Osteocyte (in vitro differentiated cells): Measurements from ENCODE around the gene FLOT2. TPM values are rescaled to one million over a fixed set of nuclear protein-coding genes. Genes with fewer than 3 reads are reported as not detected.
A peak's percentile ranks its signal among the peaks of the same experiment; 100 is the strongest.
"Not testable (repeated sequence)": the region's sequence is repeated elsewhere in the genome, so short reads cannot be mapped to it uniquely, and the experiment has no call there.

ENCODE experiments used
- DNase-seq: peaks from one replicate; pipeline ENCODE4 v3.0.0; 2021; ENCODE audit warnings: mixed read lengths; ENCODE audit not compliant: unreplicated experiment; ENCODE audit errors: extremely low spot score
- H3K27ac Mint-ChIP-seq: one replicate; pipeline ENCODE4 v1.8.0; 2021; ENCODE audit warnings: mild to moderate bottlenecking, mixed read lengths; ENCODE audit not compliant: unreplicated experiment
- H3K27me3 Mint-ChIP-seq: one replicate; pipeline ENCODE4 v1.8.0; 2021; ENCODE audit warnings: mixed read lengths; ENCODE audit not compliant: unreplicated experiment
- H3K36me3 Mint-ChIP-seq: one replicate; pipeline ENCODE4 v1.8.0; 2021; ENCODE audit warnings: mixed read lengths; ENCODE audit not compliant: unreplicated experiment
- H3K4me1 Mint-ChIP-seq: one replicate; pipeline ENCODE4 v1.8.0; 2021; ENCODE audit warnings: mixed read lengths; ENCODE audit not compliant: unreplicated experiment
- H3K4me3 Mint-ChIP-seq: one replicate; pipeline ENCODE4 v1.8.0; 2021; ENCODE audit warnings: mild to moderate bottlenecking, moderate library complexity, mixed read lengths; ENCODE audit not compliant: unreplicated experiment
- H3K9me3 Mint-ChIP-seq: one replicate; pipeline ENCODE4 v1.8.0; 2021; ENCODE audit warnings: mixed read lengths; ENCODE audit not compliant: unreplicated experiment
- total RNA-seq: library from RNA; stranded (reverse); gene quantifications from 2 replicates; pipeline ENCODE4 v1.2.1, GENCODE V29; 2021
- TF ChIP-seq, protein P1 (sequence below): fragments of 200-600 bp; sonication (generic); IDR thresholded peaks from 2 replicates; pipeline ENCODE4 v1.5.0; 2021; ENCODE audit warnings: antibody characterized with exemption, mild to moderate bottlenecking, moderate library complexity

FLOT2 gene
- total RNA-seq, 1 donor from 2014 or later = 95.8 TPM

DNA sequence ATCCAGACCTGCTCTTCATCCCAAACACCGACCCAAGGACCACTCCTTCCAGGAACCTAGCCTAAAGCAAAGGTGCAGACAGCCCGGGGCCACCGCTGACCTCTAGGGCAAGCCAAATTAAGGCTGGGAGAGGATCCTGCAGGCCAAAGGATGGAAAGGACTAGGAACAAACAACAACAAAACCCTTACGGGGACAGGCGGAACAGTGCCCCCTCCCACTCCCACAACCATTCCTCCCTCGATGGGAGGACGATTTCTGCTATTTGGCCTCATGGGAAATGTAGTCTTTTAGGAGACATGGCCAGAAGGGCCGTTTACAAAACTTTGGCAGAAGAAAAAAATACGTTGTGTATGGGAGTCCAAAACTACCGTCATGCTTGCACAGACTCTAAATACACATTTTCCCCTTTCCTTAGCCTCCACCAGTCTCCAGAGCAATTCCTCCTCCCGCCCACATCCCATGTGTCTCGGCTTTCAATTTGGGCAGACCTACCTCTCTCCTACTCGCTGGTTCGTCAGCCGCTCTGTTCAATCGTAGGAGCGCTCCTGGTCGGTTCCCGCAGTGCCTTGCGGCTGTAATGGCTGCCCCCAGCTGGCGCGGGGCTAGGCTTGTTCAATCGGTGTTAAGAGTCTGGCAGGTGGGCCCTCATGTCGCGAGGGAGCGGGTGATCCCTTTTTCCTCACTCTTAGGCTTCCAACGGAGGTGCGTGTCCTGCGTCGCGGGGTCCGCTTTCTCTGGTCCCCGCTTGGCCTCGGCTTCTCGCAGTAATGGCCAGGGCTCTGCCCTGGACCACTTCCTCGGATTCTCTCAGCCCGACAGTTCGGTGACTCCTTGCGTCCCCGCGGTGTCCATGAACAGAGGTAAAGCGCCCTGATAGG lies 42.8 kb downstream of the FLOT2 start, which contains the start of gene ERAL1:
ERAL1 (plus strand) TSS at position 560 of the 879 bp plus-strand sequence; CDS start at position 579, 19 bp downstream.
- Mint-ChIP-seq H3K36me3 (peaks cover 18% of the 10 kb centered on the region), H3K9me3 (no peaks in the 10 kb centered on the region), H3K27ac (peak within 1 kb of the TSS; percentile 87), H3K4me1 (peaks cover 11% of the 10 kb centered on the region), H3K27me3 (no peaks in the 10 kb centered on the region), H3K4me3 (peak within 1 kb of the TSS; percentile 96)
- DNase-seq = peak; percentile 92
- TF ChIP-seq, protein P1, sequence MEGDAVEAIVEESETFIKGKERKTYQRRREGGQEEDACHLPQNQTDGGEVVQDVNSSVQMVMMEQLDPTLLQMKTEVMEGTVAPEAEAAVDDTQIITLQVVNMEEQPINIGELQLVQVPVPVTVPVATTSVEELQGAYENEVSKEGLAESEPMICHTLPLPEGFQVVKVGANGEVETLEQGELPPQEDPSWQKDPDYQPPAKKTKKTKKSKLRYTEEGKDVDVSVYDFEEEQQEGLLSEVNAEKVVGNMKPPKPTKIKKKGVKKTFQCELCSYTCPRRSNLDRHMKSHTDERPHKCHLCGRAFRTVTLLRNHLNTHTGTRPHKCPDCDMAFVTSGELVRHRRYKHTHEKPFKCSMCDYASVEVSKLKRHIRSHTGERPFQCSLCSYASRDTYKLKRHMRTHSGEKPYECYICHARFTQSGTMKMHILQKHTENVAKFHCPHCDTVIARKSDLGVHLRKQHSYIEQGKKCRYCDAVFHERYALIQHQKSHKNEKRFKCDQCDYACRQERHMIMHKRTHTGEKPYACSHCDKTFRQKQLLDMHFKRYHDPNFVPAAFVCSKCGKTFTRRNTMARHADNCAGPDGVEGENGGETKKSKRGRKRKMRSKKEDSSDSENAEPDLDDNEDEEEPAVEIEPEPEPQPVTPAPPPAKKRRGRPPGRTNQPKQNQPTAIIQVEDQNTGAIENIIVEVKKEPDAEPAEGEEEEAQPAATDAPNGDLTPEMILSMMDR = no peak

DNA sequence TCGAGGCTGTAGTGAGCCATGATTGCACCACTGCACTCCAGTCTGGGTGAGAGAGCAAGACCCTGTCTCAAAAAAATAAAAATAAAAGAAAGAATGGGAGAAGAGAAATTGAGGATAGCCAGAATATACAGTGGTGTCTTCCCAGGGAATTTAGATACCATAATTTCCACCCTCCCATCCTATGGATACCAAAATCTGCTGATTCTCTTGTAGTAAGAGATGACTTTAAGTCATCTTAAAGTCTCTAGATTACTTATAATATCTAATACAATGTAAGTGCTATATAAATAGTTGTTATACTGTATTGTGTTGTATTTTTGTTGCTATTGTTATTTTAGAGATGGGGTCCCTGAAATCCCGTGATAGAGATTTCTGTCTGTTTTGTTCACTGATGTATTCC lies 44.2 kb downstream of the FLOT2 start:
- Mint-ChIP-seq H3K27me3 (no peaks in the 10 kb centered on the region), H3K27ac (no peak overlapping the region), H3K9me3 (no peaks in the 10 kb centered on the region), H3K36me3 (peaks cover 7% of the 10 kb centered on the region), H3K4me1 (peaks cover 11% of the 10 kb centered on the region), H3K4me3 (no peak overlapping the region)
- TF ChIP-seq, protein P1 = no peak
- no peak for DNase-seq

DNA sequence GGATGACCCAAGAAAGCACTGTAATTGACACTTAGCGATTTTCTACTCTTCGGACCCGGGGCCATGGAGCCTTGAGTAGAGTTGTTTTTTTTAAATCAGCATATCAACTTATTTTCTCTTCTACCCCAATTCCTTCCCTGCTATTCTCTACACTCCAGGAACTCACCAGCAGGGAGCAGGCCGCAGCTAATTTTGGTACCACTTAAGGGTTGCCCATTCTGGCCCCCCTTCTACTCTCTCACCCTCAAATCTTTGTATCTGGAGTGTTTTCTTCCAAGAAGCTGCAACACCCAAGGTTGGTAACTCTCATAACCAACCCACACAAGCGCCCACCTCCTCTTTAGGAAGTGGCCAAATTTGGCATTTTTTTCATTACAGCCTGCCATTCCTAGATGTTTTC lies 48.3 kb downstream of the FLOT2 start:
- no peak for DNase-seq

DNA sequence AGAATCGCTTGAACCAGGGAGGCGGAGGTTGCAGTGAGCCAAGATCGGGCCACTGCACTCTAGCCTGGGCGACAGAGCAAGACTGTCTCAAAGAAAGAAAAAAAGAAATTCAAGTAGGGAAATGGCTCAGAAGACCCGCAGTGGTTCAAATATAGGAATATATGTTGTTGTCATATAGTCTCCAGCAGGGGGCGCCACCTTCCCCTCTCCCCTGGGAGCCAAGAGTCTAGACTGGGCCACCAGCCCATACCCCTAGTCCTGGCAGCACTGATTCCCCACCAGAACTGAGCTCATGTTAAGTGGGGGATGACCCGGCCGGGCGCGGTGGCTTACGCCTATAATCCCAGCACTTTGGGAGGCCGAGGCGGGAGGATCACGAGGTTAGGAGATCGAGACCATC lies 48.9 kb downstream of the FLOT2 start:
- H3K9me3 Mint-ChIP-seq, DNase-seq, H3K4me3 Mint-ChIP-seq, H3K36me3 Mint-ChIP-seq, H3K27me3 Mint-ChIP-seq, H3K27ac Mint-ChIP-seq, H3K4me1 Mint-ChIP-seq: not testable (repeated sequence)
- TF ChIP-seq, protein P1 = peak; percentile 38

More for the DNA sequence above, 48.3 kb downstream of the FLOT2 start:
- Mint-ChIP-seq H3K9me3 (no peaks in the 10 kb centered on the region), H3K27ac (no peak overlapping the region), H3K36me3 (no peaks in the 10 kb centered on the region), H3K27me3 (no peaks in the 10 kb centered on the region), H3K4me3 (no peak overlapping the region), H3K4me1 (peaks cover 3% of the 10 kb centered on the region)
- TF ChIP-seq, protein P1 = no peak

DNA sequence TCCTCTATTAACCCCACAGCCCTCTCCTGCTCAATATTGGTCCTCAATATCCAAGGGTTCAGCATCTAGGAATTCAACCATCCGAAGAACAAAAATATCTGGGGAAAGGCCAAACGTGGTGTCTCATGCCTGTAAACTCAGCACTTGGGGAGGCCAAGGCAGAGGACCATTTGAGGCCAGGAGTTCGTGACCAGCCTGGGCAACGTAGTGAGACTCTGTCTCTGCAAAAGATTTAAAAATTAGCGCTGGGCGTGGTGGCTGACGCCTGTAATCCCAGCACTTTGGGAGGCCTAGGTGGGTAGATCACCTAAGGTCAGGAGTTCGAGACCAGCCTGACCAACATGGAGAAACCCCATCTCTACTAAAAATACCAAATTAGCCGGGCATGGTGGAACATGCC lies 50.8 kb downstream of the FLOT2 start:
- not testable (repeated sequence) for DNase-seq, H3K27ac Mint-ChIP-seq, H3K27me3 Mint-ChIP-seq, H3K36me3 Mint-ChIP-seq, H3K4me3 Mint-ChIP-seq, H3K9me3 Mint-ChIP-seq
- H3K4me1 Mint-ChIP-seq = peaks cover 11% of the 10 kb centered on the region
